GM23338 (cell line): ENCODE data around the gene CSF2. TPM values are rescaled to one million over a fixed set of nuclear protein-coding genes. Genes with fewer than 3 reads are reported as not detected.
"Not testable (repeated sequence)": the region's sequence is repeated elsewhere in the genome, so short reads cannot be mapped to it uniquely, and the experiment has no call there.

Experiments
- ATAC-seq: fragments of 200-7000 bp; cut with Tn5 transposase; 3 replicates; pipeline ENCODE4 v1.9.1; 2020
- DNase-seq: peaks from one replicate; pipeline ENCODE4 v3.0.0-alpha.2; 2015; ENCODE audit warnings: low spot score
- H2AFZ ChIP-seq: fragments of 200-600 bp; sonication (generic); 2 replicates; pipeline ENCODE4 v1.8.0; 2016; ENCODE audit warnings: antibody characterized with exemption, mild to moderate bottlenecking, moderate library complexity
- H3F3A ChIP-seq: fragments of 200-600 bp; sonication (generic); replicated peaks from 2 replicates; pipeline ENCODE4 v1.8.0; 2017; ENCODE audit warnings: antibody characterized with exemption, mixed run types, low read depth
- H3K27ac ChIP-seq: fragments of 200-600 bp; sonication (generic); 2 replicates; pipeline ENCODE4 v1.6.1; 2016; ENCODE audit warnings: low read depth
- H3K27me3 ChIP-seq: fragments of 200-600 bp; sonication (generic); 2 replicates; pipeline ENCODE4 v1.8.0; 2016; ENCODE audit warnings: mild to moderate bottlenecking, mixed run types, moderate library complexity; ENCODE audit not compliant: insufficient read depth
- H3K36me3 ChIP-seq: fragments of 200-600 bp; sonication (generic); 2 replicates; pipeline ENCODE4 v1.8.0; 2016; ENCODE audit warnings: mild to moderate bottlenecking; ENCODE audit not compliant: insufficient read depth
- H3K4me1 ChIP-seq: fragments of 200-600 bp; sonication (generic); 2 replicates; pipeline ENCODE4 v1.8.0; 2016; ENCODE audit warnings: mild to moderate bottlenecking, moderate library complexity; ENCODE audit not compliant: insufficient read depth
- H3K4me2 ChIP-seq: fragments of 200-600 bp; sonication (generic); 2 replicates; pipeline ENCODE4 v1.7.1; 2017; ENCODE audit warnings: mixed run types
- H3K4me3 ChIP-seq: fragments of 200-600 bp; sonication (generic); 2 replicates; pipeline ENCODE4 v1.6.1; 2016; ENCODE audit warnings: mixed run types
- H3K79me2 ChIP-seq: fragments of 200-600 bp; sonication (generic); replicated peaks from 2 replicates; pipeline ENCODE4 v1.8.0; 2017; ENCODE audit warnings: mild to moderate bottlenecking; ENCODE audit not compliant: insufficient read depth
- H3K9me2 ChIP-seq: fragments of 200-600 bp; sonication (generic); 2 replicates; pipeline ENCODE4 v1.8.0; 2017; ENCODE audit not compliant: insufficient read depth
- H4K20me1 ChIP-seq: fragments of 200-600 bp; sonication (generic); replicated peaks from 2 replicates; pipeline ENCODE4 v1.8.0; 2017; ENCODE audit warnings: mild to moderate bottlenecking; ENCODE audit not compliant: insufficient read depth
- H3K27ac Mint-ChIP-seq: 2 replicates; pipeline ENCODE4 v1.8.0; 2020; ENCODE audit warnings: inconsistent platforms, mild to moderate bottlenecking, moderate library complexity, mixed read lengths
- H3K27me3 Mint-ChIP-seq: 3 replicates; pipeline ENCODE4 v1.8.0; 2022; ENCODE audit warnings: low read depth, mild to moderate bottlenecking, moderate library complexity, mixed read lengths, inconsistent platforms; ENCODE audit not compliant: insufficient read depth, poor library complexity
- H3K36me3 Mint-ChIP-seq: 3 replicates; pipeline ENCODE4 v1.8.0; 2021; ENCODE audit warnings: low read depth, mild to moderate bottlenecking, inconsistent platforms, moderate library complexity, mixed read lengths
- H3K4me1 Mint-ChIP-seq: 3 replicates; pipeline ENCODE4 v1.8.0; 2020; ENCODE audit warnings: mild to moderate bottlenecking, inconsistent platforms, mixed read lengths
- H3K4me3 Mint-ChIP-seq: 3 replicates; pipeline ENCODE4 v1.8.0; 2021; ENCODE audit warnings: moderate library complexity, mild to moderate bottlenecking, inconsistent platforms, mixed read lengths
- H3K9me3 Mint-ChIP-seq: 3 replicates; pipeline ENCODE4 v1.8.0; 2020; ENCODE audit warnings: moderate library complexity, mild to moderate bottlenecking, inconsistent platforms, mixed read lengths
- ETS1 ChIP-seq: IDR thresholded peaks from 2 replicates; pipeline ENCODE4 v1.6.1; 2016; ENCODE audit warnings: antibody characterized with exemption
- NANOG ChIP-seq: IDR thresholded peaks from 2 replicates; pipeline ENCODE4 v1.6.1; 2016; ENCODE audit warnings: antibody characterized with exemption, borderline replicate concordance
- REST ChIP-seq: IDR thresholded peaks from one replicate; pipeline ENCODE4 v1.6.1; 2018; ENCODE audit warnings: antibody characterized with exemption; ENCODE audit not compliant: unreplicated experiment
- ZNF114 ChIP-seq: fragments of 250-450 bp; sonication (Bioruptor Pico); IDR thresholded peaks from 2 replicates; pipeline ENCODE4 v1.5.0; 2020; ENCODE audit warnings: mild to moderate bottlenecking, moderate library complexity
- ZNF462 ChIP-seq: fragments of 250-450 bp; sonication (Bioruptor Pico); IDR thresholded peaks from 2 replicates; pipeline ENCODE4 v1.5.0; 2020; ENCODE audit warnings: mild to moderate bottlenecking, moderate library complexity
- polyA plus RNA-seq: library from polyadenylated mRNA; unstranded; fragments of >200 nt; fragmentation: Nextera tagmentation; extraction: Ambion mirVana; gene quantifications from 2 replicates; pipeline ENCODE4 v1.2.1, GENCODE V29; 2016
- total RNA-seq: library from RNA; depleted of rRNA; stranded (reverse); fragments of >200 nt; shearing (Covaris generic); gene quantifications from 2 replicates; pipeline ENCODE4 v1.2.3, GENCODE V29; 2014

Gene CSF2
- total and polyA plus RNA-seq, 2 experiments from 2014 or later: not detected

DNA sequence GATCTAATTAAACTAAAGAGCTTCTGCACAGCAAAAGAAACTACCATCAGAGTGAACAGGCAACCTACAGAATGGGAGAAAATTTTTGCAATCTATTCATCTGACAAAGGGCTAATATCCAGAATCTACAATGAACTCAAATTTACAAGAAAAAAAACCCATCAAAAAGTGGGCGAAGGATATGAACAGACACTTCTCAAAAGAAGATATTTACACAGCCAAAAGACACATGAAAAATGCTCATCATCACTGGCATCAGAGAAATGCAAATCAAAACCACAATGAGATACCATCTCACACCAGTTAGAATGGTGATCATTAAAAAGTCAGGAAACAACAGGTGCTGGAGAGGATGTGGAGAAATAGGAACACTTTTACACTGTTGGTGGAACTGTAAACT, 34.9 kb downstream of the CSF2 start:
- not testable (repeated sequence) for H3K27ac Mint-ChIP-seq, H3K4me2 ChIP-seq, H3K27me3 ChIP-seq, H3K4me1 Mint-ChIP-seq, H3K9me2 ChIP-seq, H3K79me2 ChIP-seq, H3F3A ChIP-seq, H4K20me1 ChIP-seq, H3K27ac ChIP-seq, H3K4me3 ChIP-seq, DNase-seq, H3K4me1 ChIP-seq, H2AFZ ChIP-seq, H3K36me3 ChIP-seq, H3K4me3 Mint-ChIP-seq, H3K36me3 Mint-ChIP-seq, H3K27me3 Mint-ChIP-seq, H3K9me3 Mint-ChIP-seq, ATAC-seq

GRCh38 chr5:132108957-132109356, 35.4 kb downstream of the CSF2 start:
- not testable (repeated sequence) for H3K27me3 ChIP-seq, H3K27ac Mint-ChIP-seq, H3K4me1 ChIP-seq, H3K4me1 Mint-ChIP-seq, ATAC-seq, H3K79me2 ChIP-seq, H3K4me2 ChIP-seq, H3K9me3 Mint-ChIP-seq, H2AFZ ChIP-seq, H3K9me2 ChIP-seq, H3K36me3 Mint-ChIP-seq, H3F3A ChIP-seq, H3K27me3 Mint-ChIP-seq, H3K27ac ChIP-seq, H3K36me3 ChIP-seq, H4K20me1 ChIP-seq, DNase-seq, H3K4me3 Mint-ChIP-seq, H3K4me3 ChIP-seq

- Histone ChIP-seq H3K4me2 (no peak overlapping the region), H3K4me3 (no peak overlapping the region), H3F3A (no peaks in the 10 kb centered on the region), H3K4me1 (no peaks in the 10 kb centered on the region), H4K20me1 (no peaks in the 10 kb centered on the region), H2AFZ (no peak overlapping the region), H3K79me2 (no peaks in the 10 kb centered on the region), H3K9me2 (0 out of 2 replicates have a peak, but pooled peaks cover 7% of the 10 kb centered on the region), H3K27ac (no peak overlapping the region), H3K27me3 (no peaks in the 10 kb centered on the region), H3K36me3 (no peaks in the 10 kb centered on the region)
- no peaks in the 10 kb centered on the region for H3K27me3 Mint-ChIP-seq
- no peaks in the 10 kb centered on the region for H3K4me1 Mint-ChIP-seq
- no peak overlapping the region for H3K4me3 Mint-ChIP-seq
- H3K9me3 Mint-ChIP-seq: no peaks in the 10 kb centered on the region; the same call in 2 of the 3 replicates
- H3K27ac Mint-ChIP-seq: no peak overlapping the region
- no peaks in the 10 kb centered on the region for H3K36me3 Mint-ChIP-seq
- ATAC-seq (no peak), DNase-seq (no peak)
- no peak for TF ChIP-seq ZNF114
- no peak for TF ChIP-seq ETS1
- TF ChIP-seq NANOG: no peak
- TF ChIP-seq ZNF462 (CRISPR knock-in tag): no peak
- TF ChIP-seq REST: no peak
These were observed 36.0 kb downstream of the CSF2 start for GRCh38 chr5:132109494-132110053.
